Measurements from ENCODE around the gene MYO15B. TPM values are rescaled to one million over a fixed set of nuclear protein-coding genes. Genes with fewer than 3 reads are reported as not detected.
A peak's percentile ranks its signal among the peaks of the same experiment; 100 is the strongest.

MYO15B gene
- total and polyA plus RNA-seq, 2 of the 13 experiments (the other 11 are each of a cell fraction or from before 2014, with no cell fraction given) = 2.8 to 8.1 TPM

DNA sequence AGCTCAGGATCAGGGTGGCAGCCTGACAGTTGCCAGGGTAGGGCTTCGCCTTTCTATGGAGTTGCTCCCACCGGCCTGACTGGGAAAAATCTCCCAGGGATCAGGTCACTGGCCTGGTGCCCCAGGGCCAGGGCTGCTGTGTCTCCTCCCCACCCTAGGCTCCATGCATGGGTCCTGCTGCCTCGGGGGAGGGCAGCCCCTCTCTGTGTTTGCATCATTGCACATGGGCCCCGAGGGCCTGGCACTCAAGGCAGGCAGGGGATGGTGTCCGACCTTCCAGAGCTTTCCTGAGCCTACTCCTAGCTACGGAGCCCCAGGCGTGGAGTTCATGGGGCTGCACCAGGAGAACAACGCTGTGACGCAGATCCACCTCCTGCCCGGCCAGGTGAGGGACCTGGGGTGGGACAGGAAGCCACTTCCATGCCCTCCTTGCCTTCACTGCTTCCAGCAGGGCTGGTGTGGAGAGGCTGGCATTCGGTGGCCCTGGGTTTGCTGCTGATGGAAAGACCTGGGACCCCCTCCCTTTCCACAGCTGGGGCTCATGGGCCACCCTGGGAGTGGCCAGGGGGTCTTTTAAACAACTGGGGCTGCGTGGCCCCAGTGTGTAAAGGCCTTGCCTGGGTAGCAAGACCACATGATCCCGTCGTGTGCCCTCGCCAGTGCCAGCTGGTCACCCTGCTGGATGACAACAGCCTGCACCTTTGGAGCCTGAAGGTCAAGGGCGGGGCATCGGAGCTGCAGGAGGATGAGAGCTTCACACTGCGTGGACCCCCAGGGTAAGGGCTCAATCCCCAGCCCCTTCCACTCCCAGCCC, 29.5 kb upstream of the MYO15B start (continued):
- no peak; the same call in 1 of the 2 replicates for TF ChIP-seq ZNF616 (CRISPR knock-in tag; IDR thresholded peaks at IDR 0.05; ENCODE audit: low read depth)
- TF ChIP-seq GATA4 (IDR thresholded peaks at IDR 0.05; ENCODE audit: borderline replicate concordance, low read depth) = no peak
- 0 out of 2 replicates have a peak, but pooled peaks have one; percentile 44 for TF ChIP-seq ZBTB7A (CRISPR knock-in tag; IDR thresholded peaks at IDR 0.05)
- TF ChIP-seq RERE (CRISPR knock-in tag; IDR thresholded peaks at IDR 0.05; ENCODE audit: low read depth) = no peak
- TF ChIP-seq JDP2 (CRISPR knock-in tag; IDR thresholded peaks at IDR 0.05; ENCODE audit: borderline replicate concordance) = no peak
- TF ChIP-seq DMAP1 (CRISPR knock-in tag; IDR thresholded peaks at IDR 0.05) = peak; percentile 6; the same call in 1 of the 2 replicates
- TF ChIP-seq, protein P1, sequence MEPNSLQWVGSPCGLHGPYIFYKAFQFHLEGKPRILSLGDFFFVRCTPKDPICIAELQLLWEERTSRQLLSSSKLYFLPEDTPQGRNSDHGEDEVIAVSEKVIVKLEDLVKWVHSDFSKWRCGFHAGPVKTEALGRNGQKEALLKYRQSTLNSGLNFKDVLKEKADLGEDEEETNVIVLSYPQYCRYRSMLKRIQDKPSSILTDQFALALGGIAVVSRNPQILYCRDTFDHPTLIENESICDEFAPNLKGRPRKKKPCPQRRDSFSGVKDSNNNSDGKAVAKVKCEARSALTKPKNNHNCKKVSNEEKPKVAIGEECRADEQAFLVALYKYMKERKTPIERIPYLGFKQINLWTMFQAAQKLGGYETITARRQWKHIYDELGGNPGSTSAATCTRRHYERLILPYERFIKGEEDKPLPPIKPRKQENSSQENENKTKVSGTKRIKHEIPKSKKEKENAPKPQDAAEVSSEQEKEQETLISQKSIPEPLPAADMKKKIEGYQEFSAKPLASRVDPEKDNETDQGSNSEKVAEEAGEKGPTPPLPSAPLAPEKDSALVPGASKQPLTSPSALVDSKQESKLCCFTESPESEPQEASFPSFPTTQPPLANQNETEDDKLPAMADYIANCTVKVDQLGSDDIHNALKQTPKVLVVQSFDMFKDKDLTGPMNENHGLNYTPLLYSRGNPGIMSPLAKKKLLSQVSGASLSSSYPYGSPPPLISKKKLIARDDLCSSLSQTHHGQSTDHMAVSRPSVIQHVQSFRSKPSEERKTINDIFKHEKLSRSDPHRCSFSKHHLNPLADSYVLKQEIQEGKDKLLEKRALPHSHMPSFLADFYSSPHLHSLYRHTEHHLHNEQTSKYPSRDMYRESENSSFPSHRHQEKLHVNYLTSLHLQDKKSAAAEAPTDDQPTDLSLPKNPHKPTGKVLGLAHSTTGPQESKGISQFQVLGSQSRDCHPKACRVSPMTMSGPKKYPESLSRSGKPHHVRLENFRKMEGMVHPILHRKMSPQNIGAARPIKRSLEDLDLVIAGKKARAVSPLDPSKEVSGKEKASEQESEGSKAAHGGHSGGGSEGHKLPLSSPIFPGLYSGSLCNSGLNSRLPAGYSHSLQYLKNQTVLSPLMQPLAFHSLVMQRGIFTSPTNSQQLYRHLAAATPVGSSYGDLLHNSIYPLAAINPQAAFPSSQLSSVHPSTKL (CRISPR knock-in tag; IDR thresholded peaks at IDR 0.05) = no peak
- TF ChIP-seq, protein P2, sequence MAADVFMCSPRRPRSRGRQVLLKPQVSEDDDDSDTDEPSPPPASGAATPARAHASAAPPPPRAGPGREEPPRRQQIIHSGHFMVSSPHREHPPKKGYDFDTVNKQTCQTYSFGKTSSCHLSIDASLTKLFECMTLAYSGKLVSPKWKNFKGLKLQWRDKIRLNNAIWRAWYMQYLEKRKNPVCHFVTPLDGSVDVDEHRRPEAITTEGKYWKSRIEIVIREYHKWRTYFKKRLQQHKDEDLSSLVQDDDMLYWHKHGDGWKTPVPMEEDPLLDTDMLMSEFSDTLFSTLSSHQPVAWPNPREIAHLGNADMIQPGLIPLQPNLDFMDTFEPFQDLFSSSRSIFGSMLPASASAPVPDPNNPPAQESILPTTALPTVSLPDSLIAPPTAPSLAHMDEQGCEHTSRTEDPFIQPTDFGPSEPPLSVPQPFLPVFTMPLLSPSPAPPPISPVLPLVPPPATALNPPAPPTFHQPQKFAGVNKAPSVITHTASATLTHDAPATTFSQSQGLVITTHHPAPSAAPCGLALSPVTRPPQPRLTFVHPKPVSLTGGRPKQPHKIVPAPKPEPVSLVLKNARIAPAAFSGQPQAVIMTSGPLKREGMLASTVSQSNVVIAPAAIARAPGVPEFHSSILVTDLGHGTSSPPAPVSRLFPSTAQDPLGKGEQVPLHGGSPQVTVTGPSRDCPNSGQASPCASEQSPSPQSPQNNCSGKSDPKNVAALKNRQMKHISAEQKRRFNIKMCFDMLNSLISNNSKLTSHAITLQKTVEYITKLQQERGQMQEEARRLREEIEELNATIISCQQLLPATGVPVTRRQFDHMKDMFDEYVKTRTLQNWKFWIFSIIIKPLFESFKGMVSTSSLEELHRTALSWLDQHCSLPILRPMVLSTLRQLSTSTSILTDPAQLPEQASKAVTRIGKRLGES (CRISPR knock-in tag; IDR thresholded peaks at IDR 0.05; ENCODE audit: borderline replicate concordance) = no peak
- TF ChIP-seq HNRNPUL1 (IDR thresholded peaks at IDR 0.05; ENCODE audit: low read depth, low read length) = no peak
- TF ChIP-seq NAIF1 (CRISPR knock-in tag; IDR thresholded peaks at IDR 0.05; ENCODE audit: borderline replicate concordance) = no peak
- no peak for TF ChIP-seq JUND (CRISPR knock-in tag; IDR thresholded peaks at IDR 0.05)
- no peak for TF ChIP-seq RBM22 (optimal IDR thresholded peaks at IDR 0.05; ENCODE audit: low read length)
- TF ChIP-seq ZNF468 (CRISPR knock-in tag; IDR thresholded peaks at IDR 0.05) = 0 out of 2 replicates have a peak, but pooled peaks have one; percentile 24
- TF ChIP-seq PAX8 (CRISPR knock-in tag; IDR thresholded peaks at IDR 0.05; ENCODE audit: borderline replicate concordance) = no peak

Measured in HepG2 (cell line).